Endothelial cell (in vitro differentiated cells): Measurements from ENCODE around the gene SFXN1. TPM values are rescaled to one million over a fixed set of nuclear protein-coding genes. Genes with fewer than 3 reads are reported as not detected.

ENCODE experiments used
- DNase-seq: peaks from one replicate; pipeline ENCODE4 v3.0.0; 2021; ENCODE audit warnings: low spot score
- H3K27ac Mint-ChIP-seq: one replicate; pipeline ENCODE4 v1.8.0; 2021; ENCODE audit warnings: mixed read lengths, inconsistent platforms; ENCODE audit not compliant: unreplicated experiment
- H3K27me3 Mint-ChIP-seq: one replicate; pipeline ENCODE4 v1.8.0; 2021; ENCODE audit warnings: mild to moderate bottlenecking, moderate library complexity, mixed read lengths, inconsistent platforms; ENCODE audit not compliant: unreplicated experiment
- H3K36me3 Mint-ChIP-seq: one replicate; pipeline ENCODE4 v1.8.0; 2021; ENCODE audit warnings: mild to moderate bottlenecking, low read depth, mixed read lengths, inconsistent platforms; ENCODE audit not compliant: unreplicated experiment
- H3K4me1 Mint-ChIP-seq: one replicate; pipeline ENCODE4 v1.8.0; 2021; ENCODE audit warnings: mild to moderate bottlenecking, mixed read lengths, inconsistent platforms; ENCODE audit not compliant: unreplicated experiment
- H3K4me3 Mint-ChIP-seq: one replicate; pipeline ENCODE4 v1.8.0; 2021; ENCODE audit warnings: mild to moderate bottlenecking, mixed read lengths, inconsistent platforms; ENCODE audit not compliant: unreplicated experiment
- H3K9me3 Mint-ChIP-seq: one replicate; pipeline ENCODE4 v1.8.0; 2021; ENCODE audit warnings: mixed read lengths, inconsistent platforms; ENCODE audit not compliant: unreplicated experiment
- total RNA-seq: library from RNA; stranded (reverse); fragmentation: NEBNext Ultra II Directional; extraction: Animal tissue kit (Norgen Biotek cat#: 25700); gene quantifications from one replicate; pipeline ENCODE4 v1.2.1, GENCODE V29; 2021; ENCODE audit not compliant: unreplicated experiment
- TF ChIP-seq, protein P1 (sequence below): fragments of 200-600 bp; sonication (generic); IDR thresholded peaks from one replicate; pipeline ENCODE4 v1.5.0; 2021; ENCODE audit warnings: antibody characterized with exemption; ENCODE audit not compliant: unreplicated experiment

Gene SFXN1
- total RNA-seq, 1 donor from 2014 or later = 53.9 TPM

DNA sequence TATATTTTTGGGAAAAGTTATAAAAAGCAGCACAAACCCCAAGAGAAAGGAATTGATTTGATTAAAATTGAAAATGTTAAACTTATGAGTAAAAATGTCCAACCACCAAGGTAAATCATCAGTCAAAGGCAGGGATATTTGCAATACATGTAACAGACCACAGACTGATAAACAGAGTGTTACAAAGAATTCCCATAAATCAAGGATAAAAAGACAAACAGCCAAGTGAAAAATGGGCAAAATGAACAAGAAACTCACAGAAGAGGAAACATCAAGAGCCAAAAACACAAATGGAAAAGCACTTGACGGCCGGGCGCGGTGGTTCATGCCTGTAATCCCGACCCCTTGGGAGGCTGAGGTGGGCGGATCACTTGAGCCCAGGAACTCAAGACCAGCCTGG is 98.2 kb downstream of the SFXN1 start:
- Mint-ChIP-seq H3K27ac (no peak overlapping the region), H3K9me3 (no peaks in the 10 kb centered on the region), H3K27me3 (peaks cover 3% of the 10 kb centered on the region), H3K36me3 (no peaks in the 10 kb centered on the region), H3K4me1 (no peaks in the 10 kb centered on the region), H3K4me3 (no peak overlapping the region)
- DNase-seq = no peak
- TF ChIP-seq, protein P1, sequence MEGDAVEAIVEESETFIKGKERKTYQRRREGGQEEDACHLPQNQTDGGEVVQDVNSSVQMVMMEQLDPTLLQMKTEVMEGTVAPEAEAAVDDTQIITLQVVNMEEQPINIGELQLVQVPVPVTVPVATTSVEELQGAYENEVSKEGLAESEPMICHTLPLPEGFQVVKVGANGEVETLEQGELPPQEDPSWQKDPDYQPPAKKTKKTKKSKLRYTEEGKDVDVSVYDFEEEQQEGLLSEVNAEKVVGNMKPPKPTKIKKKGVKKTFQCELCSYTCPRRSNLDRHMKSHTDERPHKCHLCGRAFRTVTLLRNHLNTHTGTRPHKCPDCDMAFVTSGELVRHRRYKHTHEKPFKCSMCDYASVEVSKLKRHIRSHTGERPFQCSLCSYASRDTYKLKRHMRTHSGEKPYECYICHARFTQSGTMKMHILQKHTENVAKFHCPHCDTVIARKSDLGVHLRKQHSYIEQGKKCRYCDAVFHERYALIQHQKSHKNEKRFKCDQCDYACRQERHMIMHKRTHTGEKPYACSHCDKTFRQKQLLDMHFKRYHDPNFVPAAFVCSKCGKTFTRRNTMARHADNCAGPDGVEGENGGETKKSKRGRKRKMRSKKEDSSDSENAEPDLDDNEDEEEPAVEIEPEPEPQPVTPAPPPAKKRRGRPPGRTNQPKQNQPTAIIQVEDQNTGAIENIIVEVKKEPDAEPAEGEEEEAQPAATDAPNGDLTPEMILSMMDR = no peak

Other genes starting within 250 kb of the SFXN1 start
- gene DRD1, start 34.4 kb upstream of the SFXN1 start, total RNA-seq = 0.18 TPM
- gene HRH2, start 179.5 kb downstream of the SFXN1 start, total RNA-seq = 0.41 TPM